ENCODE results near the gene G3BP2. TPM values are rescaled to one million over a fixed set of nuclear protein-coding genes. Genes with fewer than 3 reads are reported as not detected.
A peak's percentile ranks its signal among the peaks of the same experiment; 100 is the strongest.
"Not testable (repeated sequence)": the region's sequence is repeated elsewhere in the genome, so short reads cannot be mapped to it uniquely, and the experiment has no call there.

The G3BP2 gene
- total RNA-seq, 1 donor from 2014 or later, result 65.5 TPM

DNA sequence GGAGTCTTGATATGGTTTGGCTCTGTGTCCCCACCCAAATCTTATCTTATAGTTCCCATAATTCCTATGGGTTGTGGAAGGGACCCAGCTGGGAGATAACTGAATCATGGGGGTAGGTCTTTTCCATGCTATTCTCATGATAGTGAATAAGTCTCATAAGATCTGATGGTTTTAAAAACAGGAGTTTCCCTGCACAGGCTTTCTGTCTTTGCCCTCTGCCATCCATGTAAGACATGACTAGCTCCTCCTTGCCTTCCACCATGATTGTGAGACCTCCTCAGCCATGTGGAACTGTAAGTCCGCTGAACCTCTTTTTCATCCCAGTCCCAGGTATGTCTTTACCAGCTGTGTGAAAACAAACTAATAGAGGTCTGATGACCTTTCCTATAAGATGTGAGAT lies 13.9 kb upstream of the G3BP2 start:
- intact Hi-C loops (cut with DNase I); DNase-seq (ENCODE audit: missing footprints); ATAC-seq: not testable (repeated sequence)

DNA sequence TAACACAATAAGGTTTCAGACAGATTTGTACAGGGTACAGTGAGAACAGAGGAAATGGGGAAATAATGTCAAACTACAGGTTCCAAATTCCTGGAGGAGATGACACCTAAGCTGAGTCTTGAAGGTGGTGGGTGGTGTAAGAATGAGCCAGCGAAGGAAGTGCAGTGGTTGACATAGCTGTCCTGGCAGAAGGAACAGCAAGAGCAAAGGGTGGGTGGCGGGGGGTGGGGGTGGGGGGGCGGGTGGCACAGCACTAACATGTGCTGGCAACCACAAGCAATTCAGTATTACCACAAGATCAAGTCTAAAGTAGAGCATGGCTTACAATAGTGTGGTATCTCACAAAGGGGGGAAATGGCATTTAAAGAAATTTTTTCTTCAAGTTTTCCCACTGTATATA lies 13.1 kb upstream of the G3BP2 start:
- DNase-seq (ENCODE audit: missing footprints), result no peak
- ATAC-seq, result no peak
- intact Hi-C loops (cut with DNase I), result no loop called here

DNA sequence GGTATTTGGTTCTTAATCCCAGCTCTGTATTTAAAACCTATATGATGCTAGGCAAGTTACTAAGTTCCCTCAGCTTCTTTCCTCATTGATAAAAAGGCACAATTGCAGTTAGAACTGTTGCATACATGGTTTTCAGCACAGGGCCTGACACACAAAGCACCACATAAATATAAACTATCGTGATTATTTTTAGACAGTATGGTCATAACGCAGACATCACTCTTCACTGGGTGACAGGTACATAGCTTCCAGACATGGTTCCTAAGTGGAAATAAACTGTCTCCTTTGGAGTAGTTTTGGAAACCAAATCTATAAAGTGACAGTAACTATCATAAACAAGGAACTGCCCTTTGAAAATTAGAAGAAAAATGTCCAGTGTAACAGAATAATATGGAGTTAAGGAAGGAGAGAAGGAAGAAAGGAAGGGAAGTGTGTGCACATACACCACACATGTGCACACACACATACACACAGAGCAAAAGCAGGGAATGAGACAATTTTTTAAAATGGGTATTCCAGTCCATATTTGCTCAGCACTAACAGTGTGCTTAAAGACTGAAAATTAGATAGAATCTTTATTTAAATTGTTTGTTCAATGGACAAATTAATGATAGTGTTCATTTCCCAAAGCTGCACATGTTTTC lies 12.5 kb upstream of the G3BP2 start:
- ATAC-seq (peak; percentile 57), DNase-seq (ENCODE audit: missing footprints) (no peak)
- intact Hi-C loops (cut with DNase I), result no loop called here

DNA sequence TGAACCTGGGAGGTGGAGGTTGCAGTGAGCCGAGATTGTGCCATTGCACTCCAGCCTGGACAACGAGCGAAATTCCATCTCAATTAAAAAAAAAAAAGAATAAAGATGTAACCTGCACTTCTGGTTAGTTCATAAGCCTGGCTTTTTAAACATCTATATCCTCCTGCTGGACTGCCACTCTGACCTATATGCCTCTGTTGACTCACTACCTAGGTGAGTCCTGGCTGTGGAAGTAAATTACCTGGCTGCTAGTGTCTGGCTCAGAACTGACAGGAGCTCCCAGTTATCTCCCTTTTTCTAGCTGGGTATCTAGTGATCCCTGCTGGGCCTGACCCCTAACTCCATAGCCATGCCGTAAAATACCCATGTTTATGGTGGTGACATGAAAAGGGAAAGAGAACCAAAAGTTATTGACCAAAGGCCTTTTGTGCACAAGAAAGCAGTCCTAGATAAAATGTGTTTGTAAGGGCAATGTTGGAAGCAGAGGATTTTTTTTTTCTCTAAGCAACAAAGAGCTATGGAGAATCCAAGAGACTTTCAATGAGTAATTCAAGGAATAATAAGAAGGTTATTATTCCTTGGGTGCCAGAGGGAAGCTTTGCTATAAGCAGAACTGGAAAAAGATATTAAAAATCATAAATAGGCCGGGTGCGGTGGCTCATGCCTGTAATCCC lies 10.4 kb upstream of the G3BP2 start:
- intact Hi-C loops (cut with DNase I), result no loop called here
- no peak for ATAC-seq

DNA sequence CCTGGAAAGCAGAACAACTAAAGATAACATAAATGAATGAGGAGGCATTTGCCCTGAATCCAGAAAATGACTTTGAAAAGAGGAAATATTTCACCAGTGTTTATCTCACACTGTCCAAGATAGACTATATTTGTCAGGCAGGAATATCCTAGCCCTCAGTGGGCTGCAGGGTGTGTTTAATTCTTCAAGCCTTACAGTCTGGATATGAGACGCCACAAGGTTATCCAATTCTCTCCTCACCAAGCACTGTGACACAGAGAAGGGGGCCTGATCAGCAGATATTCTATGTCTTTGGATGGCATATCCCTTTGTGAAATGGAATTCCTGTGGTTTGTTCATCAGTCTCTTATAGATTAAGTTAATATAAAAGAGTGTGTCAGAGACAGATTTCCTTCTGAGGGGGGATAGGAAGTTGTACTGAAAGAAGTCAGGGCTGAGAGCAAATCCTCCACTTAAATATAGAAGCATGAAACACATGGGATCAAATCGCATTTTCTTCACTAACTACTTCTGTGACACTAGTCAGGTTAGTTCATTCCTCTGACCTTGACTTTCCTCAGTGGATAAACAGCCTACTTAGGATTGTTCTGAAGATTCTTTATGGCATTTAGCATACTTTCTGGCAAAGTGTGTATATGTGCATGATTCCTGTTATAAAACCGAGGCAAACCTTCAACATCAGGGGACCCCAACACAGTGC lies 6.8 kb upstream of the G3BP2 start:
- ATAC-seq (no peak), DNase-seq (ENCODE audit: missing footprints) (no peak)
- intact Hi-C loops (cut with DNase I), result no loop called here

More for the DNA sequence above, 10.4 kb upstream of the G3BP2 start:
- no peak for DNase-seq (ENCODE audit: missing footprints)

DNA sequence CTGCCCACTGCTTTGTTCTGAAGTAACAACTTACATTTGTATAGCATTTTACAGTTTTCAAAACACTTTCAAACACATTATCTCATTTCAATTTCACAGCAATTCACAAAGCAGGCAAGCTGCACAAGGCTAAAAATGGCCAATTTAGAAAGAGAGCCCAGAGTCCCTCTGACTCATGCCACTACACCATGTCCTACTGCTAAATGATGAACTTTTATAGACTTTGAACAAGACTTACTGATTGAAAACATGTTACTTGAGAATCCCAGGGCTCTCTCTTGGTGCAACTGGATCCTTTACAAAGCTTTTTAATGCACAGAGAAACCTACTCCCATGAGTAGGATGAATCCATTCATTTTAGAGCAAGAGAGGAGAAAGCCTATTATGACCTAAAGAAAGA lies 5.8 kb upstream of the G3BP2 start:
- DNase-seq (ENCODE audit: missing footprints) (no peak), ATAC-seq (no peak)
- intact Hi-C loops (cut with DNase I), result no loop called here

DNA sequence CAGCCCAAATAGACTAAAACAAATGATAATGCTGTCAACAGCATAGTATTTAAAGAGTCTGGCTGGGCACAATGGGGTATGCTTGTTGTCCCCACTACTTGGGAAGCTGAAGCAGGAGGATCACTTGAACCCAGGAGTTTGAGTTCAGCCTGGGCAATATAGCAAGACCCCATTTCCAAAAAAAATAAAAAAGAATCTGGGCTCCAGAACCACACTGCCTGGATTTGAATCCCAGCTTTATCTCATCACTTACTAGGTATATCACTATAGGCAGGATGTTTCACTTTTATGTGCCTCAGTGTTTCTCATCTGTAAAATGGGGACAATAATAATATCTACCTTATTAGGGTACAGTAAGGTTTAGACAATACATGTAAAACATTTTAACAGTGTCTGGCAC lies 5.3 kb upstream of the G3BP2 start:
- DNase-seq (ENCODE audit: missing footprints) (no peak), ATAC-seq (no peak)
- intact Hi-C loops (cut with DNase I), result no loop called here

DNA sequence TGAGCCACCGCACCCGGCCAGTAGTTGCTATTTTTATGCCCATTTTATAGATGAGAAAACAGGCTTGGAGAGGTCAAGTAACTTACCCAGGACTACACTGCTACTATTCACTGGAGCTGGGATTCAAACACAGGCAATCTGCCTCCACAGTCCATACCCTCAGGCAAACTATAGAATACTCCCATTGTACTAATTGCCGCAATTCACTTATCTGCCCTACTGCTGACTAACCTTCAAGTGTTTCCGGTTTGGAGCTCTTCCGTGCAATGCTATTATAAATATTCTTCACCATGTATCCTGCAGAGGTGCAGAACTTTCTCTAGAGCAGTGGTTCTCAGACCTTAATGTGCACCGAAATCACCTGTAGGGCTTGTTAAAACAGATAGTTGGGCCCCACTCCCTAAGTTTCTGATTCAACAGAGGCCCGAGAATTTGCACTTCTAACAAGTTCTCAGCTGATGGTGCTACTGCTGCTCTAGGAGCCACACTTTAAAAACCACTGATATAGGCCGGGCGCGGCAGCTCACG lies 1.9 kb upstream of the G3BP2 start:
- intact Hi-C loops (cut with DNase I), result no loop called here

DNA sequence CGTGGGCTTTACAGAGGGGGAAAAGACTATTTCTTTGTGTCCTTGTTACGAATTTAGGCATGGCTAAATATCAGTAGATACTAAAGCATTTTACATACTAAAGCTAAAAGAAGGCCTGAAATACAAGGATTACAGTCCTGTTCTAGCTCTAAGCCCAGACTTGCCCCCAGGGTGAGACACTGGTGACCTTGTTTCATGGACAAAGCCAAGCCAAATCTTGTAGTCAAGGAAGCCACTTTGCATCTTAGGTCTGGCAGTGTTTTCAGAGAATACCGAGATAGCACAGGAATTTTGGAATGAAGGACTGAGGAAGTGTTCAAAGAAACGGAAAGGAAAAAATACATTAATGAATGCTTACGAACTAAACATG lies 733 bp upstream of the G3BP2 start:
- DNase-seq (ENCODE audit: missing footprints) (no peak), ATAC-seq (no peak)
- intact Hi-C loops (cut with DNase I), result loop anchor here (1.0 to 5.0 kb wide), 2 partner anchors 50 to 162 kb away; partner anchors contain the start of genes RCHY1, THAP6 and USO1

More for the DNA sequence above, 1.9 kb upstream of the G3BP2 start:
- DNase-seq (ENCODE audit: missing footprints) (no peak), ATAC-seq (no peak)

DNA sequence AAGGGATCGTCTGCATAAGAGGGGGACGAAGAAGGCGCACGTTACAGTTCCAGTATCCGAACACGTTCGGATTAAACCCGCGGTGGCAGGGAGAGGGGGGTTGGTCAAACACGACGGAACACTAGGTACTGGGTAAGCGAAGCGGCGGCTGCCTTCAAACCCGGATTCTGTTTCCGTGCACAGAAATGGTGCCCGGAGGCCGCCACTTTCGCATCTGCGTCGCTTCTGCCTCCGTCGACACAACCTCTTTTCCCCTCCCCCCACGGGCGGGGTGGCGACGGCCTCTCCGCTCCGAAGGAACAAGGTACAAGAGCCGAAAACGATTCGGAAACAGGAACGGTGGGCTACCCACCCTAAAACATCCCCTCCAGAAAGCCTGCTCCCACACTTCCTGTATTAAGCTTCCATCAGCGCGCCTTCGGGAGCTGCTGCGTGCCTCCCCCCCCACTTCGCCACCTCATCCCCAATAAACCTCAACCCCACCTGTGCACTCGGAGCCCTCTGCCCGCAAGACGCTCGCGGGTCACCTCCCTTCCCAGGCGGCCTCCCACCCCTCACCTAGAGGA lies 667 bp downstream of the G3BP2 start:
- ATAC-seq (peak; percentile 23), DNase-seq (ENCODE audit: missing footprints) (peak; percentile 87)
- intact Hi-C loops (cut with DNase I), result loop anchor here (1.0 to 5.0 kb wide), 2 partner anchors 52 to 160 kb away; partner anchors contain the start of genes RCHY1, THAP6 and USO1

DNA sequence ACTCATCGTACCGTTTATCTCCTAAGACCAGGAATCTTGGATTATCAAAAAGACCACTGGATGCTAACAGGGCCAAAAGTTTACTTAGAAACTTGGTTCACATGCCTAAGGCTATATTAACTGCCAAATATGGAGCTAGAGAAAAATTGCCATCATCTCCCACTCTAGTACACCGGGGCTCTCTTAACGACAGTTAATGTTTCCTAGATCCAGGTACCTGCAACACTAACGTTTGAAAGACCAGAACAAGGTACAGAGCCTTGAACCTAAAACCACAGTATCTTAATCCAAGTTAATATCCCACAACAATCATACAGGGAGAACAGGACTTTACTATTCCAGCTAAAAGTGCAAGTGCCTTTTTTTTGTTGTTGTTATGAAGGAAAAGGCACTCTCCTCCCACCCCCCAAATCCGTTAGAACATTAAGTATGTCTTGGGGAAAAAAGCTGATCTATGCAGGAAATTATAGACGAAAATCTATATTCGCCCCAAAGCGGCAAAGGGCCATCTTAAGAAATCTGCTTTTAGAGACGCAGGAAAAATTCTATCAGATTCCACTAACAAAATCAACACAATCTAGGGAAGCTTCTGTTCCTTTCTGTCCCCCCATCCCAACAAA lies 1.3 kb downstream of the G3BP2 start:
- intact Hi-C loops (cut with DNase I), result loop anchor here (5.0 kb wide), 1 partner anchor 160 kb away; the partner anchor contains the start of genes RCHY1 and THAP6
- no peak for DNase-seq (ENCODE audit: missing footprints)
- no peak for ATAC-seq

DNA sequence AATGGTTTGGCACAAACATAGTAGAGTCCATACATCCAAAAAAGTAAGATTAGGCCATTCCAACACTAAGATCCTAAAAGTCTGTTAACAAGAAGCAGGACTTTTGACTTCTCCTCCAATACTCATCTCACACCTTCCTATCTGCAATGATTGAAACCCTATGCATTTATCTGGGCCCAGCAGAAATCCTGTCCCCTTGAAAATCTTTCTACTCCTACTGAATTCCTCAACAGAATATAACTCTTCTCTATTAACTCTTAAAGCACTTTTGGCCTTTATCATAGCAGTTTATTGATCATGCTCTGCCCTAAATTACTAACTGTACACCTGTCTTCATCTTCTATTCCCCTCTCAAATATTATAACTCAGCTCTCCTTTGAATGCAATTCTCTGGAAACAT lies 4.6 kb downstream of the G3BP2 start:
- ATAC-seq, result no peak
- no peak for DNase-seq (ENCODE audit: missing footprints)
- intact Hi-C loops (cut with DNase I), result no loop called here

DNA sequence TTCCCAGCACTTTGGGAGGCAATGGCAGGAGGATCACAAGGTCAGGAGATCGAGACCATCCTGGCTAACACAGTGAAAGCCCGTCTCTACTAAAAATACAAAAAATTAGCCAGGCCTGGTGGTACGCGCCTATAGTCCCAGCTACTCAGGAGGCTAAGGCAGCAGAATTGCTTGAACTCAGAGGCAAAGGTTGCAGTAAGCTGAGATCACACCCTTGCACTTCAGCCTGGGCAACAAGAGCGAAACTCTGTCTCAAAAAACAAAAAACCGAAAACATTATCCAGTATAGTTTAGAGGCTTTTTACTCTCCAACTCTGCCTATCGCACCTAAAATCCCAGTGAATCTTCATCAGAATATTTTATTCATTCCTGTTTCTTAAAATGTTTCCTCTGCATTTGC lies 5.6 kb downstream of the G3BP2 start:
- ATAC-seq; DNase-seq (ENCODE audit: missing footprints); intact Hi-C loops (cut with DNase I): not testable (repeated sequence)

DNA sequence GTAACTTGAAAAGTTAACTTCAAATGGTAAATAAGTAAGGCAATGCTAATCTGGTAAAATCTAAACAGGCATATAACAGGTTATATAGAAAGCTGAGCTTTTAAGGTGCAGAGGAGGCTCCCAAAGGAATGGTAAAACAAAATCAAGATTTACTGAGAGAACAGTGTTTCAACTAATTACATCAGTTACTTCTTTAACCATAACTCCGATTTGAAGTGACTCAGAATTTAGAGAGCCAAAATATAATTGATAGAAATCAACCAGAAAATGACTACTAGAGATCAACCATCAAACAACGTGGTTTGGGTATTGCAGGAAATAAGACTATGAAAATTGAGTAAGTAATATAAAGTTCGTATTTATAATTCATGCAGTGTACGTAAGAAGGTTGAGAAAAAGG lies 6.9 kb downstream of the G3BP2 start:
- intact Hi-C loops (cut with DNase I), result no loop called here
- DNase-seq (ENCODE audit: missing footprints), result no peak
- no peak for ATAC-seq

DNA sequence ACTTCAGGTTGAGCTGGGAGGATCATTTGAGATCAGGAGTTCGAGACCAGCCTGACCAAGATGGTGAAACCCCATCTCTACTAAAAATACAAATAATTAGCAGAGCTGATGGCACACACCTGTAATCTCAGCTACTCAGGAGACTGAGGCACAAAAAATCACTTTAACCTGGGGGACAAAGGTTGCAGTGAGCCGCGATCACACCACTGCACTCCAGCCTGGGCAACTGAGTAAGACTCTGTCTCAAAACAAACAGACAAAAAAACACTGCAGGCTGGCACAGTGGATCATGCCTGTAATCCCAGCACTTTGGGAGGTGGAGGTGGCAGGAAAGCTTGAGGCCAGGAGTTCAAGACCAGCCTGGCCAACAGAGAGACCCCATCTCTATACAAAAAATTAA lies 8.6 kb downstream of the G3BP2 start:
- ATAC-seq; intact Hi-C loops (cut with DNase I); DNase-seq (ENCODE audit: missing footprints): not testable (repeated sequence)

DNA sequence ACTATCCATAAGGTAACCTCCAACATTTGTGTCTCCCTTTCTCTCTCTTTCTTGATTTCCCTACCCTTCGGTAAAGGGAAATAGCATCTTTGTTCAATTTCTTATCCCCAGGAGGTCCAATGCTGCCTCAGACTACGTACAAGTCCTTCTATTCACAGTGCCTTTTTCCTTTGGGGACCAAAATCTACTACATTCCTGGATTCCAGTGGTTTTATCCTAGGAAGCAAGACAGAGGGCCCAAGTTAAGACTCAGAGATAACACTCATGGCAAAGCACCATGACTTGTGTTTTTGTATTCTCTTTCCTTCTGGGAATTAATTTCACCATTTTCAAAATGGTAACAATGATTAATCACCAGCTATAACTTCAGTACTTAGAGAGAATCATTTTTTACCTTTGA lies 10.6 kb downstream of the G3BP2 start:
- DNase-seq (ENCODE audit: missing footprints) (no peak), ATAC-seq (no peak)
- intact Hi-C loops (cut with DNase I), result no loop called here

DNA sequence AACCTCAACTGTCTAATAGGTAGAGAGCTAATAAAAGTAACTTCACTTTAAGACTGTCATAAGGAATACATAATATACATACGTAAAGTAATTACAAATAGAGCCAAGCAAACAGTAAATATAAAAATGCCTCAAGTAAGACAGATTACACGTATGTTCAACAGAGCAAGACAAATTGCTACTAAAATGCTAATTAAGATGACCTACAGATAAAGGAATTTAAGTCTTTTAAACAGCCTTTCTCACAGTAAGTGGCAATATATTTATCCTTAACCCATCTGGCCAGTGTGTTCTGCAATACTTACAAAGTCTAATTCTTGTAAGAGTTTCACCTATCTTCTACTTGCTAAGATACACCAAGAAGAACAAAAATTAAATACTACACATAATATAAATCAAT lies 12.7 kb downstream of the G3BP2 start:
- intact Hi-C loops (cut with DNase I), result no loop called here
- DNase-seq (ENCODE audit: missing footprints) (no peak), ATAC-seq (no peak)

DNA sequence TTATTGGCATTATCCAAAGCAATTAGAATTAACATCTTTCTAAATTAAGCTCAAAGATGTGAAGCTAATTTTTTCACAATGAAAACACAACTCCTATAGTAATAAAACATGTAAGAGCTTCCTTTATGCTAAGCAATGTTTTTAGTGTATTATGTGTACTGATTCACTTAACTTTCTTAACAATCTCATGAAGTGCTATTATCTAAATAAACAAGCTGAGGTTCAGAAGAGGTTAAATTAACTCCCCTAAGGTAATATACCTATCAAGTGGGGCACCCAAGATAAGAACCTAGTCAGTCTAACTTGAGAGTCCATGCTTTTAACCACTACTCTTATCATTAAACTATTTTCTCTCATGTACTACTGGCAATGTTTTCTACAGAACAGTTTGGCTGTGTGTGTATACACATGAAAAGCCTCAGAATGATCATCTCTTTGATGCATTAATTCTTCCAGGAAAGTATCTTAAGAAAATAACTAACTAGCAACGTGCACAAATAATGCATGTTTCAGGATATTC lies 13.6 kb downstream of the G3BP2 start:
- no peak for DNase-seq (ENCODE audit: missing footprints)
- intact Hi-C loops (cut with DNase I), result loop anchor here (10.0 kb wide), 1 partner anchor 185 kb away; no protein-coding TSS in a partner anchor
- no peak for ATAC-seq

DNA sequence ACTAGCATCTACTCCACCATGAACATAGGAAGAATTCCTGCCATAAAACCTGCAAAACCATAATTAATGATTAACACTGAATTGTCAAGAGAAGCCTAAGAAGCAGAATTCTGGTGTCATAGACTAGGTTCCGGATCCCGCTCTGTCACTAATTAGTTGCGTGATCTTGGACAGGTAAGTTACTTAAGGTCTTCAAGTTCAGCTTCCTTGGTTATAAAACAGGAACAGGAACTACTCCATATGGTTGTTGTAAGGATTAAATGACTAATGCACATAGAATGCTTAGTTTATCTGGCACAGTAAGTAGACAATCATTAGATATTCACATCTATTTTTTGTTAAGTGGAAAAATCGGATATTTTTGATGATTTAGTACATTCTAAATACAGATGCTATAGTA lies 14.3 kb downstream of the G3BP2 start:
- intact Hi-C loops (cut with DNase I), result loop anchor here (10.0 kb wide), 1 partner anchor 186 kb away; no protein-coding TSS in a partner anchor
- no peak for ATAC-seq
- no peak for DNase-seq (ENCODE audit: missing footprints)
